Stomach (tissue), 4 donors: ENCODE data around the gene MPG.

Experiments used
- POLR2A ChIP-seq, 4 donors: fragments of 450-650 bp; IDR thresholded peaks; one replicate each; pipeline ENCODE4 v1.6.1; 2016; ENCODE audit warnings: antibody characterized with exemption in 4 of 4, control low read depth in 2 of 4, mild to moderate bottlenecking in 1 of 4, moderate library complexity in 1 of 4
- TF ChIP-seq, protein P1 (sequence below), 7 experiments: fragments of 450-650 bp in 4 of 7; fragments of 200-600 bp in 3 of 7; sonication (generic) in 3 of 7; IDR thresholded peaks; one replicate each; pipeline ENCODE4 v1.5.1; 2016 to 2019; ENCODE audit warnings: antibody characterized with exemption in 7 of 7, control low read depth in 2 of 7, mild to moderate bottlenecking in 1 of 7

DNA sequence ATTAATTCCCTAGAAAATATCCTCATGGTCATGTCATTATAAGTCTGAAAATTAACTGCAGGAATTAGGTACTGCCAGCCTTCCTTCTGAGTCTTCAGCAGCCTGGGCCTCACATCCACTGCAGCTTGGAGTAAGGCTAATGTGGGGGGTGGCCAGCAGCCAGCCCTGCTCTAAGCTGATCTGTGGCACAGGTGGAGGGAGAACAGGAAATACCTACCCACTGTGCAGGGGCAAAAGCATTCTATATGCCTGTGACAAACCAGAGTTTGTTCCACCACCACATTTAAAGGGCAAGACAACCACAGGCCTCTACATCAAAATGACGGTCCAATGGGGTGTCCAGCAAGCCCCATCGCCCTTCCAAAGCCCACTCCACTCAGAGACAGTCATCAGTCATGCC, 51.0 kb downstream of the MPG start:
- no peak for TF ChIP-seq POLR2A (IDR thresholded peaks at IDR 0.05)
- TF ChIP-seq, protein P1, sequence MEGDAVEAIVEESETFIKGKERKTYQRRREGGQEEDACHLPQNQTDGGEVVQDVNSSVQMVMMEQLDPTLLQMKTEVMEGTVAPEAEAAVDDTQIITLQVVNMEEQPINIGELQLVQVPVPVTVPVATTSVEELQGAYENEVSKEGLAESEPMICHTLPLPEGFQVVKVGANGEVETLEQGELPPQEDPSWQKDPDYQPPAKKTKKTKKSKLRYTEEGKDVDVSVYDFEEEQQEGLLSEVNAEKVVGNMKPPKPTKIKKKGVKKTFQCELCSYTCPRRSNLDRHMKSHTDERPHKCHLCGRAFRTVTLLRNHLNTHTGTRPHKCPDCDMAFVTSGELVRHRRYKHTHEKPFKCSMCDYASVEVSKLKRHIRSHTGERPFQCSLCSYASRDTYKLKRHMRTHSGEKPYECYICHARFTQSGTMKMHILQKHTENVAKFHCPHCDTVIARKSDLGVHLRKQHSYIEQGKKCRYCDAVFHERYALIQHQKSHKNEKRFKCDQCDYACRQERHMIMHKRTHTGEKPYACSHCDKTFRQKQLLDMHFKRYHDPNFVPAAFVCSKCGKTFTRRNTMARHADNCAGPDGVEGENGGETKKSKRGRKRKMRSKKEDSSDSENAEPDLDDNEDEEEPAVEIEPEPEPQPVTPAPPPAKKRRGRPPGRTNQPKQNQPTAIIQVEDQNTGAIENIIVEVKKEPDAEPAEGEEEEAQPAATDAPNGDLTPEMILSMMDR (IDR thresholded peaks at IDR 0.05), result no peak
